HL-60 (cell line): ENCODE measurements around the gene KLK1.

Experiments
- DNase-seq, 2 experiments: peaks; one replicate each; pipeline ENCODE4 v3.0.0-alpha.2; 2010 to 2020; ENCODE audit warnings: low read depth in 1 of 2, low spot score in 1 of 2
- H3K27ac ChIP-seq: fragments of 250-450 bp; sonication (Bioruptor Pico); replicated peaks from 2 replicates; pipeline ENCODE4 v1.5.1; 2020; ENCODE audit warnings: mild to moderate bottlenecking, moderate library complexity
- H3K27me3 ChIP-seq: fragments of 250-450 bp; sonication (Bioruptor Pico); 2 replicates; pipeline ENCODE4 v1.5.1; 2021; ENCODE audit warnings: mild to moderate bottlenecking, moderate library complexity; ENCODE audit not compliant: insufficient read depth, poor library complexity, severe bottlenecking
- H3K4me3 ChIP-seq: replicated peaks from 2 replicates; pipeline ENCODE4 v1.5.1; 2011; ENCODE audit warnings: mild to moderate bottlenecking, control low read depth, low read length; ENCODE audit not compliant: insufficient read depth
- CTCF ChIP-seq: IDR thresholded peaks from one replicate; pipeline ENCODE4 v1.5.1; 2011; ENCODE audit warnings: low read length, control low read depth, inconsistent platforms; ENCODE audit not compliant: insufficient read depth
- GABPA ChIP-seq: IDR thresholded peaks from 2 replicates; pipeline ENCODE4 v1.6.1; 2012; ENCODE audit warnings: low read depth
- POLR2AphosphoS5 ChIP-seq: IDR thresholded peaks from 2 replicates; pipeline ENCODE4 v1.6.1; 2012; ENCODE audit warnings: low read depth
- REST ChIP-seq: IDR thresholded peaks from 2 replicates; pipeline ENCODE4 v1.6.1; 2012; ENCODE audit warnings: low read depth; ENCODE audit not compliant: insufficient replicate concordance
- SPI1 ChIP-seq: IDR thresholded peaks from 2 replicates; pipeline ENCODE4 v1.6.1; 2012; ENCODE audit warnings: low read depth, mild to moderate bottlenecking, borderline replicate concordance

Gene KLK1

GRCh38 chr19:50799547-50799851 is 24.1 kb downstream of the KLK1 start:
- H3K27ac ChIP-seq = no peak overlapping the region
- no peak for DNase-seq
- no peak for TF ChIP-seq SPI1
- TF ChIP-seq CTCF = no peak
- no peak; the same call in 1 of the 2 replicates for TF ChIP-seq POLR2AphosphoS5
- TF ChIP-seq REST = no peak
- no peak for TF ChIP-seq GABPA
- H3K27me3 ChIP-seq = no peaks in the 10 kb centered on the region
- no peak overlapping the region for H3K4me3 ChIP-seq

GRCh38 chr19:50798659-50799546 is 24.7 kb downstream of the KLK1 start:
- Histone ChIP-seq H3K27ac (no peak overlapping the region), H3K27me3 (no peaks in the 10 kb centered on the region), H3K4me3 (no peak overlapping the region)
- TF ChIP-seq SPI1 (no peak), CTCF (no peak), GABPA (no peak), REST (no peak), POLR2AphosphoS5 (no peak)
- DNase-seq = no peak

GRCh38 chr19:50797781-50798658 is 25.6 kb downstream of the KLK1 start:
- Histone ChIP-seq H3K4me3 (no peak overlapping the region), H3K27ac (no peak overlapping the region), H3K27me3 (no peaks in the 10 kb centered on the region)
- TF ChIP-seq CTCF (no peak), POLR2AphosphoS5 (peak; percentile 88), SPI1 (no peak), REST (peak; percentile 86)
- DNase-seq = no peak
